Erythroblast (primary cell): ENCODE measurements around the gene DMP1.

Experiments used
- GATA1 ChIP-seq: IDR thresholded peaks from 2 replicates; pipeline ENCODE4 v1.6.1; 2011; ENCODE audit warnings: low read depth, mild to moderate bottlenecking, control low read depth, low read length, moderate library complexity
- POLR2A ChIP-seq: IDR thresholded peaks from 2 replicates; pipeline ENCODE4 v1.6.1; 2011; ENCODE audit warnings: mild to moderate bottlenecking, low read length

- no peak for TF ChIP-seq POLR2A
- no peak for TF ChIP-seq GATA1
Observed at GRCh38 chr4:87622303-87622702, 27.8 kb upstream of the DMP1 start.
